GM12878 (cell line): ENCODE measurements around the gene UVRAG.

Experiments
- ATF7 ChIP-seq: fragments of 450-650 bp; IDR thresholded peaks from 2 replicates; pipeline ENCODE4 v1.6.1; 2016; ENCODE audit warnings: low read depth, mild to moderate bottlenecking
- EZH2 ChIP-seq: IDR thresholded peaks from 2 replicates; pipeline ENCODE4 v1.6.1; 2012; ENCODE audit warnings: low read depth, mild to moderate bottlenecking, control low read depth, inconsistent platforms, low read length, borderline replicate concordance; ENCODE audit not compliant: control insufficient read depth
- POLR2AphosphoS5 ChIP-seq: IDR thresholded peaks from 2 replicates; pipeline ENCODE4 v1.6.1; 2011; ENCODE audit warnings: mild to moderate bottlenecking, low read length, inconsistent platforms
- TAF1 ChIP-seq: IDR thresholded peaks from 2 replicates; pipeline ENCODE4 v1.6.1; 2011; ENCODE audit warnings: mild to moderate bottlenecking, low read depth, low read length, borderline replicate concordance
- ZNF384 ChIP-seq: IDR thresholded peaks from 2 replicates; pipeline ENCODE4 v1.6.1; 2012; ENCODE audit warnings: low read depth, mild to moderate bottlenecking, low read length, improper control_type of control experiment, borderline replicate concordance
- TF ChIP-seq, protein P1 (sequence below): IDR thresholded peaks from 2 replicates; pipeline ENCODE4 v1.6.1; 2011; ENCODE audit warnings: low read depth, mild to moderate bottlenecking, low read length, moderate library complexity, borderline replicate concordance; ENCODE audit errors: extremely low read depth
- TF ChIP-seq, protein P2 (sequence below), 3 experiments: IDR thresholded peaks in 2 of 3; conservative IDR thresholded peaks in 1 of 3; 2 replicates each; pipeline ENCODE4 v1.5.1; 2011; ENCODE audit warnings: low read depth in 3 of 3, low read length in 3 of 3, mild to moderate bottlenecking in 3 of 3, control low read depth in 2 of 3, moderate library complexity in 2 of 3, inconsistent platforms in 1 of 3, mixed read lengths in 1 of 3; ENCODE audit not compliant: control insufficient read depth in 2 of 3, insufficient read depth in 1 of 3; ENCODE audit errors: extremely low read depth in 1 of 3

- TF ChIP-seq ATF7 (no peak), ZNF384 (no peak), POLR2AphosphoS5 (no peak), TAF1 (no peak), EZH2 (no peak)
- TF ChIP-seq, protein P1, sequence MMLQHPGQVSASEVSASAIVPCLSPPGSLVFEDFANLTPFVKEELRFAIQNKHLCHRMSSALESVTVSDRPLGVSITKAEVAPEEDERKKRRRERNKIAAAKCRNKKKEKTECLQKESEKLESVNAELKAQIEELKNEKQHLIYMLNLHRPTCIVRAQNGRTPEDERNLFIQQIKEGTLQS = no peak
- TF ChIP-seq, protein P2, sequence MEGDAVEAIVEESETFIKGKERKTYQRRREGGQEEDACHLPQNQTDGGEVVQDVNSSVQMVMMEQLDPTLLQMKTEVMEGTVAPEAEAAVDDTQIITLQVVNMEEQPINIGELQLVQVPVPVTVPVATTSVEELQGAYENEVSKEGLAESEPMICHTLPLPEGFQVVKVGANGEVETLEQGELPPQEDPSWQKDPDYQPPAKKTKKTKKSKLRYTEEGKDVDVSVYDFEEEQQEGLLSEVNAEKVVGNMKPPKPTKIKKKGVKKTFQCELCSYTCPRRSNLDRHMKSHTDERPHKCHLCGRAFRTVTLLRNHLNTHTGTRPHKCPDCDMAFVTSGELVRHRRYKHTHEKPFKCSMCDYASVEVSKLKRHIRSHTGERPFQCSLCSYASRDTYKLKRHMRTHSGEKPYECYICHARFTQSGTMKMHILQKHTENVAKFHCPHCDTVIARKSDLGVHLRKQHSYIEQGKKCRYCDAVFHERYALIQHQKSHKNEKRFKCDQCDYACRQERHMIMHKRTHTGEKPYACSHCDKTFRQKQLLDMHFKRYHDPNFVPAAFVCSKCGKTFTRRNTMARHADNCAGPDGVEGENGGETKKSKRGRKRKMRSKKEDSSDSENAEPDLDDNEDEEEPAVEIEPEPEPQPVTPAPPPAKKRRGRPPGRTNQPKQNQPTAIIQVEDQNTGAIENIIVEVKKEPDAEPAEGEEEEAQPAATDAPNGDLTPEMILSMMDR (IDR thresholded peaks at IDR 0.05 in 2 of 3, conservative IDR thresholded peaks at IDR 0.05 in 1 of 3; ENCODE audit: control insufficient read depth in 2 of 3, extremely low read depth in 1 of 3, insufficient read depth in 1 of 3, low read depth in 3 of 3, low read length in 3 of 3) = no peak
These were observed 232.2 kb downstream of the UVRAG start for GRCh38 chr11:76047231-76047630.
